Measurements from ENCODE around the gene MEF2B.

MEF2B gene

DNA sequence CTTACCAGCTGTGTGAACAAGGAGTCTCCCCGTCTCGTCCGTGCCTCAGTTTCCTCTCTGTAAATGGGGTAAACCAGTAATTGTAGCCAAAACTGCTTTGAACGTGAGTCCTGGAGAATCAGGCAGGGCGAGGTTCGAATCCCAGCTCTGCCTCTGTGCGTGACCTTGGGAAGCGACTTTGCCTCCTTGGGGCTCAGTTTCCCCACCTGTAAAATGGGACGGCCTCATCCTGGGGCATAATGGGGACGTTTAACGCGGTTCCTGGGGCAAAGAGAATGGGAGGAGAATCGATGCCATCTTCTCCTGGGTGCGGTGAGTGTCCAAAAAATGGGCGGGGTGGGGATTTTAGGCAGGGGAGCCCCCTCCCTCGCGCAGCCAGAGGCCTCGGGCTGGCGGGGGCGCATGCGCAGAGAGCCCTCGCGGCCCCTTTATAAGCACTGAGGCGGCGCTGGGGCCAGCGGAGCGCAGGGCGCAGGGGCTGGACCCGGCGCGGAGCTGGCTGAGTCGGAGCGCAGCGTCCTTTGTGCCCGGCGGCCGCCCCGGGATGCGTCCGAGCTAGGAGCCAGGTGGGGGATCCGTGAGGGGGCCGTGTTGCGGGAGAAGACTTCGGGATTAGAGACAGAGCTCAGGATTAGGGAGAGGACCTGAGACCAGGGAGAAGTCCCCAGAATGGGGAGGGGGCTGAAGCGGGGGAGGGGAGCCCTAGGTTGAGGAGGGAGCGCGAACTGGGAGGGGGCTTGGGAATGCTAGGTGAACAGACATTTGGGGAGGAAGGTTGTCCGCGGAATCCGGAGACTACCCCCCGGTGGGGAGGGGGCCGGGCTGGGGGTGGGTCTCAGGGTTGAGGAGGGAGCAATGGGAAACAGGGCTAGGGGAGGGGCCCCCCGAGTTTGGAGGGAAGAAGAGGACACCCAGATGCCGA lies 41.7 kb upstream of the MEF2B start, which contains the start of gene NCAN:
Gene NCAN, plus strand, starts transcription at position 460 of the 922 bp plus-strand sequence. CDS start 4,996 bp downstream, outside the sequence.
- TF ChIP-seq FOXP2 (optimal IDR thresholded peaks at IDR 0.05; ENCODE audit: borderline replicate concordance, extremely low read depth, extremely low read length, insufficient read depth) (no peak), TAF1 (IDR thresholded peaks at IDR 0.05; ENCODE audit: borderline replicate concordance, insufficient read depth, low read length) (no peak), POLR2AphosphoS5 (IDR thresholded peaks at IDR 0.05; ENCODE audit: low read depth, low read length) (no peak), SIN3A (IDR thresholded peaks at IDR 0.05; ENCODE audit: borderline replicate concordance, insufficient read depth, low read length) (no peak)
- TF ChIP-seq, protein P1, sequence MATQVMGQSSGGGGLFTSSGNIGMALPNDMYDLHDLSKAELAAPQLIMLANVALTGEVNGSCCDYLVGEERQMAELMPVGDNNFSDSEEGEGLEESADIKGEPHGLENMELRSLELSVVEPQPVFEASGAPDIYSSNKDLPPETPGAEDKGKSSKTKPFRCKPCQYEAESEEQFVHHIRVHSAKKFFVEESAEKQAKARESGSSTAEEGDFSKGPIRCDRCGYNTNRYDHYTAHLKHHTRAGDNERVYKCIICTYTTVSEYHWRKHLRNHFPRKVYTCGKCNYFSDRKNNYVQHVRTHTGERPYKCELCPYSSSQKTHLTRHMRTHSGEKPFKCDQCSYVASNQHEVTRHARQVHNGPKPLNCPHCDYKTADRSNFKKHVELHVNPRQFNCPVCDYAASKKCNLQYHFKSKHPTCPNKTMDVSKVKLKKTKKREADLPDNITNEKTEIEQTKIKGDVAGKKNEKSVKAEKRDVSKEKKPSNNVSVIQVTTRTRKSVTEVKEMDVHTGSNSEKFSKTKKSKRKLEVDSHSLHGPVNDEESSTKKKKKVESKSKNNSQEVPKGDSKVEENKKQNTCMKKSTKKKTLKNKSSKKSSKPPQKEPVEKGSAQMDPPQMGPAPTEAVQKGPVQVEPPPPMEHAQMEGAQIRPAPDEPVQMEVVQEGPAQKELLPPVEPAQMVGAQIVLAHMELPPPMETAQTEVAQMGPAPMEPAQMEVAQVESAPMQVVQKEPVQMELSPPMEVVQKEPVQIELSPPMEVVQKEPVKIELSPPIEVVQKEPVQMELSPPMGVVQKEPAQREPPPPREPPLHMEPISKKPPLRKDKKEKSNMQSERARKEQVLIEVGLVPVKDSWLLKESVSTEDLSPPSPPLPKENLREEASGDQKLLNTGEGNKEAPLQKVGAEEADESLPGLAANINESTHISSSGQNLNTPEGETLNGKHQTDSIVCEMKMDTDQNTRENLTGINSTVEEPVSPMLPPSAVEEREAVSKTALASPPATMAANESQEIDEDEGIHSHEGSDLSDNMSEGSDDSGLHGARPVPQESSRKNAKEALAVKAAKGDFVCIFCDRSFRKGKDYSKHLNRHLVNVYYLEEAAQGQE (IDR thresholded peaks at IDR 0.05; ENCODE audit: insufficient read depth in 1 of 2, low read depth in 2 of 2, low read length in 2 of 2), result no peak

DNA sequence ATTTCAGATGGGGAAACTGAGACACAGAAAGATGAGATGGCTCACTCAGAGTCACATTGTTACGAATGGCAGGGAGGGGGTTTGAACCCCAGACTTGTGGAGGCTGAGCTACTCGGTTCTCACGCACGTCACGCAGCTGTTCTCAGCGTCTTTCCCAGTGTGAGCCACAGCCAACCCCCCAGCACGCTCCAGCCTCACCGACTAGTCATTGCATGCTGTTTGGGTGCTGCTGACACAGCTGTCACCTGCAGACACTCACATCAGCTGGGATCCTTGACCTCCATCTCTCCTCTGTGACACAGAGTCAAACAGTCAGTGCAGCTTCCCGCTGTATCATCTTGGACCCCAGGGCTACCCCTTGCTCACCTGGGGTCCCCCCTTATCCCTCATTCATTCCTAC lies 39.3 kb upstream of the MEF2B start:
- TF ChIP-seq, protein P1 (IDR thresholded peaks at IDR 0.05; ENCODE audit: insufficient read depth in 1 of 2, low read depth in 2 of 2, low read length in 2 of 2), result no peak
- no peak for TF ChIP-seq FOXP2 (optimal IDR thresholded peaks at IDR 0.05; ENCODE audit: borderline replicate concordance, extremely low read depth, extremely low read length, insufficient read depth)
- TF ChIP-seq TAF1 (IDR thresholded peaks at IDR 0.05; ENCODE audit: borderline replicate concordance, insufficient read depth, low read length), result no peak
- TF ChIP-seq POLR2AphosphoS5 (IDR thresholded peaks at IDR 0.05; ENCODE audit: low read depth, low read length), result no peak
- no peak for TF ChIP-seq SIN3A (IDR thresholded peaks at IDR 0.05; ENCODE audit: borderline replicate concordance, insufficient read depth, low read length)

DNA sequence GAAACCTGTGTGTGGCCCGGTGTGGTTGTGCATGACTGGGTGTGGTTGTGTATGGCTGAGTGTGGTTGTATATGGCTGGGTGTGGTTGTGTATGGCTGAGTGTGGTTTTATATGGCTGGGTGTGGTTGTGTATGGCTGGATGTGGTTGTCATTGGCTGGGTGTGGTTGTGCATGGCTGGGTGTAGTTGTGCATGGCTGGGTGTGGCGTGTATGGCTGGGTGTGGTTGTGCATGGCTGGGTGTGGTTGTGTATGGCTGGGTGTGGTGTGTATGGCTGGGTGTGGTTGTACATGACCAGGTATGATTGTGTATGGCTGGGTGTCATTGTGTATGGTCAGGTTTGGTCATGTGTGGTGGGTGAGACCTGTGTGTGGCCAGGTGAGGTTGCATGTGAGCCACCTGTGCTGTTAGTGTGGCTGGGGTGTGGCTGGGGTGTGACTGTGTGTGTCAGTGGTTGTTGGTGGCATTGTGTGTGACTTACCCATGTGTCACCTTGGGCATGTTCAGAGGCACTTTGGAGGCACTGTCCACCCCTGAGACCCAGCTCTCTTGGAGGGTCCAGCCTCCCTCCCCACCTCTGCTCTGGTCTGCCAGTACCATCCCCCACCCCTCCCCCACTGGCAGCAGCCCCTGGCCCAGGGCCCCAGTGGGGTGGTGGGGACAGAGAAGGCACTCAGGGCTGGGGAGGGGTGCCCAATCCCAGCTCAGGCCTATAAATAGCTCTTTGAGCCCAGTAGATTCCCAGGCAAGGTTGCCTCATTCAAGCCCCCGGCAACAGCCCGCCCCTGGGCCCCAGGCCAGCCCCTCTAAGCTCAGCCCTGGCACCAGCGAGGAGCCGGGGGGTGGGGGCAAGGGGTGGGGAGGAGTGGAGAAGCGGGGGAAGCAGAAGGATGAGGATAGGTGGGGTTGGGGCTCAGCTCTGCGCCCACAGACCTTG lies 37.8 kb upstream of the MEF2B start:
- TF ChIP-seq POLR2AphosphoS5 (IDR thresholded peaks at IDR 0.05; ENCODE audit: low read depth, low read length), result no peak
- TF ChIP-seq, protein P1 (IDR thresholded peaks at IDR 0.05; ENCODE audit: insufficient read depth in 1 of 2, low read depth in 2 of 2, low read length in 2 of 2), result no peak
- no peak for TF ChIP-seq FOXP2 (optimal IDR thresholded peaks at IDR 0.05; ENCODE audit: borderline replicate concordance, extremely low read depth, extremely low read length, insufficient read depth)
- TF ChIP-seq TAF1 (IDR thresholded peaks at IDR 0.05; ENCODE audit: borderline replicate concordance, insufficient read depth, low read length), result no peak

DNA sequence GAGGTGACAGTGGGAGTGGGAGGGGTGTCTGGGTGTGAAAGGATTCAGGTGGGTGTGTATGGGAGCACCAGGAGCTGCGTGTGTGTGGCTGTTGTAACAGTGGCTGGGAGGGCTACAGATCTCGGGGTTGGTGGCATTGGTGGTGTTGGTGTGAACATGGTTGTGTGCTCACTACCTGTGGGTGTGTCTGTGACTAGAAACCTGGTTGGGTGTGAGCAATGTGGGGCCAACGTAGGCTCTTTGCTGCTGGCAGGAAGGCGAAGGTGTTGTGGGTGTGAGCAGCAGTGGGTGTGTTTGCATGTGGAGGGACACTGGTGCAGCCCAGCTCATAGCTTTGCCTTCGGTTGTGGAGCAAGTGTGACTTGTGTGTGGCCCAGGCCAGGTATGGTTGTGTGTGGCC lies 36.9 kb upstream of the MEF2B start:
- no peak for TF ChIP-seq TAF1 (IDR thresholded peaks at IDR 0.05; ENCODE audit: borderline replicate concordance, insufficient read depth, low read length)
- TF ChIP-seq FOXP2 (optimal IDR thresholded peaks at IDR 0.05; ENCODE audit: borderline replicate concordance, extremely low read depth, extremely low read length, insufficient read depth), result no peak
- TF ChIP-seq, protein P1 (IDR thresholded peaks at IDR 0.05; ENCODE audit: insufficient read depth in 1 of 2, low read depth in 2 of 2, low read length in 2 of 2), result no peak
- TF ChIP-seq POLR2AphosphoS5 (IDR thresholded peaks at IDR 0.05; ENCODE audit: low read depth, low read length), result no peak
- TF ChIP-seq SIN3A (IDR thresholded peaks at IDR 0.05; ENCODE audit: borderline replicate concordance, insufficient read depth, low read length), result no peak

Measured in PFSK-1 (cell line).